HG03565 (cell line): ENCODE data around the gene OR13C3.
"Not testable (repeated sequence)": the region's sequence is repeated elsewhere in the genome, so short reads cannot be mapped to it uniquely, and the experiment has no call there.

Experiments
- ATAC-seq: cut with Tn5 transposase; IDR thresholded peaks from one replicate; pipeline ENCODE4 v1.9.1; 2021; ENCODE audit warnings: mild to moderate bottlenecking, moderate library complexity; ENCODE audit not compliant: unreplicated experiment

Gene OR13C3

DNA sequence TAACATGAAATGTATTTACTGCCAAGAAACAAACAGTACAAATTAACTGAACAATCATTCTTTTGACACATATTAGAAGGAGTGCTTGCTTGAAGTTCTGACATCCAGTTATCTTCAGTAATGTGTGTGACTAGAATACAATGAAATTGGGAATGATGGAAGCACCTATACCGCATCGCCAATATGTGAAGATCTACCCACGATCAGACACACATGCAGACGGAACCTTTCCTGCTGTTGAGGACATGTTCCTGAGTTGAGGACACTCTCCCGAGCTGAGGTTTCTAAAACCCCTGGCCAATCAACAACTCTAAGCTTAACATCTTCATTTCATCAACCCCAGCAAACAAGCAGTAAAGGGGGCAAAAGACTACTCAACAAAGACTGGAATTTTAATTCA lies at the start of gene OR13C3:
OR13C3 (minus strand) TSS at position 101 of the 400 bp plus-strand sequence. CDS start 133 bp downstream, outside the sequence.
- no peak for ATAC-seq

DNA sequence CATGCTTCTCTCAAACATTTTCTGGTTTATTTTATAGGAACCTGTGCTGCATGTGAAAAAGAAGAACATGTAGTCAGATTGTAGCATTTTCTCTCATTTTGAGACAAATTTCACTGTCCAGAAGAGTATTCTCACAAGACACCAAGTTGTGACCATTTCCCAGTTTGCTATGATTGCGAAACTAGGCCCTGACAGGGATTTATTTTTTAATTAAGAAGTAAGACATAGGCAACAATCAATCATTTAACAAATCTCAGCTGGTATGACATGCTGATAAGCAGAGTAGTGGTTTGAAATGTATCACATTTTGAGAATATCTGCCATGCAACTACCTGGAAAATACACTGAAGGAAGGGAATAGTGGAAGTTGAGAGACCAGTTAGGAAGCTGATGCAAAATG lies 43.9 kb upstream of the OR13C3 start:
- no peak for ATAC-seq

DNA sequence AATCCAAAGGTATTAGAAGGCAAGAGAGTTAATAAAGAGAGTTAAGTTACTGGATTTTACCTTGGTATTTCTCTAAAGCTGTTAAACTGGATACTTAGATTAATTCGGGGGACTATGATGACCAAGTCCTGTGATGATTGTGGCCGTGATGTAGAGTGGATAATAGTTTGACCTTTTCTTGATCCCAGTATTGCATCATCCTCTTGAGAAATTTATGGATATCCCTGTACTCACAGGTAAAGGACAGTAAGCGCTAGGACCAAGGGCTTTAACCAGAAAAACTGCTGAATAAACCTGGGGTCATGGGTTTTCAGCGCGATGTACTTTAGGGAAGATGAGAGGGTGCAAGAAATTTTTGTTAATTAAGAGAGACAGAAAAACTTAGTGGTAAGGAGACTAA lies 40.6 kb upstream of the OR13C3 start:
- no peak for ATAC-seq

DNA sequence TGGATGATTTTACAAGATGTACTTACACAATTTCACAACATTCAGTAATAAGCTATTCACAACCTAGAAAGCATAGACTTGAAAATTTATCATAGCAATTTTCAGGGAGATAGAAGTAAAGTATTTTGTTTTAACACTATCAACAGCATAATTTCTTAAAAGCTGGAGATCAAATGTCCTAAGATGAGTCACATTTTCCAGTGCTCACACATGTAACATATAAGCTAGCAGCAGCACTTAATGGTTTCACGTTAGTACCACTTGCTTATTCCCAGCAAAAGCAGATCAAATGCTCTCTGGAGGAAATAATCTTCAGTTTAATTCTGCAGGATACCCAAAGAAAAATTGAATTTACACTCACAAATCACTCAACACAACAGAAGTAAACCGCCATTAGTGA lies 38.8 kb upstream of the OR13C3 start:
- ATAC-seq = no peak

DNA sequence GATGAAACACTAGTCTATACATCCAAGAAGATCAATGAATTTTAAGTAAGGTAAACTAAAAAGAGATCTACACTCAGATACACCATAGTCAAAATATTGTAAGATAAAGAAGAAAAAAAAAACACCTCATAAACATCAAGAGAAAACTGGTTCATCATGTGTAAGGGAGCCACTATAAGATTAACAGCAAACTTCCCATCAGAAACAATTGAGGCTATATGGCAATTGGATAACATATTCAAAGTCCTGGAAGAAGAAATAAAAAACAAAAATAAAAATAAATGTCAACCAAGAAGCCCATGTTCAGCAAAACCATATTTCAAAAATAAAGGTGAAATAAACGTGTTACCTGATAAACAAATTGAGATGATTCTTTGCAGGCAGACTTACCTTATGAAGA lies 36.0 kb upstream of the OR13C3 start:
- ATAC-seq = no peak

DNA sequence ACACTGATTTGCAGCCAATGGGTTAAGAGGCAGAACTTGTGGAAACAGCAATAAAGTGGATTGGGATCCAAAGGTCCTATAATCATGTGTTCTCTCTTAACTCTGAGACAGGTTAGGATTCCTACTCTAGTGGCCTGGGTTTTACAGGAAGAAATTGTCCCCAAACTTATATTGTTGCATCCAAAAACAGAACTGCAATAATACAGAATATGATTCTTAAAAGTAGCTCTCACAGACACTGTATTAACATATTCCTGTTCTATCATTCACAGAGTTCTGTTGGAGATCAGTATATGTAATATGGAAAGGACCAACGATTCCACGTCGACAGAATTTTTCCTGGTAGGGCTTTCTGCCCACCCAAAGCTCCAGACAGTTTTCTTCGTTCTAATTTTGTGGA lies 32.2 kb upstream of the OR13C3 start, which contains the start of gene OR13C8:
OR13C8 (plus strand) TSS at position 301 of the 400 bp plus-strand sequence; CDS start at position 301, 0 bp downstream.
- no peak for ATAC-seq

DNA sequence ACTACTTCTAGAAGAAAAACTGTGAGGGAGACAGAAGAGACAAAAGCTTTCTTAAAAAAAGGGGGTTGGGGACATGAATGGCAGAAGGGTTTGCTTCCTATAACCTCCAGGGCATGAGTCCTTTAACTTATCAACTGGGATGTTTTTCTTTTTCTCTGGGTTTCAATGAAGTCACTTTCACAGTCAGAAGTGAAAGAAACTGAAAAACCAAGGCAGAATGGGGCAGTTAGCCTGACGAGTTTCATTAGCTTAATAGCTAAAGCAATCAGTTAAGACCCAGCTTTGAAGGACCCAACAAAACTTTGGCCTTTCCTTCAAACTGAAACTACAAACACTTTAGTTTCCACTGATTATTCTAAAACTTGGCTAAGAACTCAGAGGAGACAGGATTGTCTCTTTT lies 27.7 kb upstream of the OR13C3 start:
- no peak for ATAC-seq

DNA sequence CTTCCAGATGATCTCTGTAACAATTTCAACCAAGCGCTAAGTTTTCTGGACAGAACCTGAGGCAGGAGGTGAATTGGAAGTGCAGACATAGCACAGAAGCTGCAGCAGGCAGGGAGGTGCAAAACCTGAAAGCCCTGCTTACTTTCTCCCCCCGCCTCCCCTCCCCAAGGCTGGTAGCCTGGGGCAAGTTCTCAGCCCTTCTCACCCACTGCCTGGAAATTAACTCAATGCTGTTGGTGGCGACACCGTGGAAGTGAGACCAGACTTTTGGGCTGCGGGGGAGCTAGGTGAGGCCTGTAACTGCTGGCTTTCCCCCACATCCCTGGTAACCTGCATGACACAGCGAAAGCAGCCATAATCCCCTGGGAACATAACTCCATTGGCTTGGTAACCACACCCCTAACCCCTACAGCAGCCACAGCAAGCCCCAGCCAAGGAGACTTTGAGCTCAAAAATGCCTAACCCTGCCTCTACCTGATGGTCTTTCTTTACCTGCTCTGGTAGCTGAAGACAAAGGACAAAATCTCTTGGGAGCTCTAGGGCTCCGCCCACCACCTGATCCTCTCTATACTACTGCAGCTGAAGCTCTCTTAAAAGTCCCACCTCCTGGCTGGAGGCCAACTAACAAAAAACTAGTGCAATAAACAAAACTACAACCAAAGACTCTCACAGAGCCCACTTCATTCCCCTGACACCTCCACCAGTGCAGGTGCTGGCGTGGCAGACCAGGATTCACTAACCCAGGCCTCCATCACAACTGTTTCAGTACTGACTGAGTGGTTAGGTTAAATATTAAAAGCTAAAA lies 20.4 kb upstream of the OR13C3 start:
- ATAC-seq = no peak

DNA sequence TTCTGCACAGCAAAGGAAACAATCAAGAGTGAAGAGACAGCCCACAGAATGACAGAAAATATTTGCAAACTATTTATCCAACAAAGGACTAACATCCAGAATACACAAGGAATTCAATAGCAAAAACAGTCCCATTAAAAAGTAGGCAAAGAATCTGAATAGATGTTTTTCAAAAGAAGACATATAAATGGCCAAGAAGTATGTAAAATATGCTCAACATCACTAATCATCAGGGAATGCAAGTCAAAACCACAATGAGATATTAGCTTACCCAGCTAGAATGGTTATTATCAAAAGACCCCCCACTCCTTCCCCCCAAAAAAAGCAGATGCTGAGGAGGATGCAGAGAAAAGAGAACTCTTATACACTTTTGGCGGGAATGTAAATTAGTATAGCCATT lies 18.9 kb upstream of the OR13C3 start:
- no peak for ATAC-seq

DNA sequence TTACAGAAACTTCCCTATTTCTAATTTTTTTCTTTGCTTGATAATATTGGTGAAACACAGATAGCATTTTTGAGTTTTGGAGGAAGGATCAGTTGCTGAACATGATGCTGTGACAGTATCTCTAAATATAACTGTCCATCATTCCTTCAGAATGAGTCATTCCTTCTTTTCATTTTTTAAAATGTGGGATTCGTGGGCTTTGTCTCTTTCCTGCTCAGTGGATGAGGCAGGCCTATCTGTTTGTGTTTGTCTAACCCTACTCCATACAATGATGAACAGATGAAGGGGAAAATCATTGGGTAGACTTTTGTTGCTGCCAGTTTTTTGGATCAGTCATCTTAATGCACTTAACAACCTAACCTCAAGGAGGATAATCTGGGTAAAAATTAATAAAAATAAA lies 16.6 kb upstream of the OR13C3 start:
- ATAC-seq = no peak

DNA sequence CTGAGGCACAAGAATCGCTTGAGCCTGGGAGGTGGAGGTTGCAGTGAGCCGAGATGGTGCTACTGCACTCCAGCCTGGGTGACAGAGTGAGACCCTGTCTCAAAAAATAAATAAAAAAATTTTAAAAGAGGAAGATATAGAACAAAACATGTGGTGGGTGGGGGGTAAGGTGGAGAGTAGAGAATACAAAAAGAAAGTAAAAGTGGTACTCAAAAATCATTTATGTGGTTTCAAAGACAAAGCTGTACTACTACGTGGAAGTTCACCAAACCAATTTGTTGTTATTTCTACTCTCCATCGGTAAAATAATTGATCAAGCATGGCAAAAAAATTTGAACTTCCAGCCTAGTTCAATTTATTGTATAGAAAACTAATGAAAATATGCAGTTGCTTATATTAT lies 8.0 kb upstream of the OR13C3 start:
- ATAC-seq = no peak

DNA sequence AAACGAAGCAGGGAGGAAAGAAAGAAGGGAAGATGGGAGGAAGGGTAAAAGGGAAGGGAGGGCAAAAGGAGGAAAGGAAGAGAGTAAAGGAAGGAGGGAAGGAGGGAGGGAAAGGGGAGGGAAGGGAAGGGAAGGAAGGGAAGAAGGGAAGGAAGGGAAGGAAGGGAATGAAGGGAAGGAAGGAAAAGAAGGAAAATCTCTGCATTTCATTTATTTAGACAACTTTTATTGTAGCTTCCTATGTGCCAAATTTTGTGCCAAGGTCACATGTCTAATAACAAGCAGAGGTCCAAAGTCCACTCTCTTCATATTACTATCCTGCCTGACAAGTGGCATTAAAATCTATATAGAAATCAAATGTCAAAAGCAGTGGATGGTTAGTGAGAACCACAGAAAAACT lies 2.6 kb upstream of the OR13C3 start:
- no peak for ATAC-seq

DNA sequence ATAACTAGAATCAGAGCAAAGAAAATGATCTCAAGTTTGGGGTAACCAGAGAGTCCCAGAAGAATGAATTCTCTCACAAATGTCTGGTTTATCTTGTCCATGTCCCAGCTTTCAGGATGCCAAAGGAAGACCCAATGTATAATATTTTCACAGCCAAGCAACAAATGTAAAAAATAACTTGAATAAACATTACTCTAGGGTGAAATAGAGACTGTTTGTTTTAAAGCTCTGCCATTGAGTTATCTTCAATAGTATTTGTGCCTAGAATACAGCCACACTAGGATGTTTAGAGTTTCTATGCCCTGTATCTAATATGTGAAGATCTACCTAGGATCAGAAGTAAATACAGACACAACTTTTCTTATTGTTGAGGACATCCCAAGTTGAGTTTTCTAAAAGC lies 9.5 kb downstream of the OR13C3 start, which contains the start of gene OR13C4:
OR13C4 (minus strand) TSS at position 101 of the 400 bp plus-strand sequence; CDS start at position 101, 0 bp downstream.
- ATAC-seq = no peak

DNA sequence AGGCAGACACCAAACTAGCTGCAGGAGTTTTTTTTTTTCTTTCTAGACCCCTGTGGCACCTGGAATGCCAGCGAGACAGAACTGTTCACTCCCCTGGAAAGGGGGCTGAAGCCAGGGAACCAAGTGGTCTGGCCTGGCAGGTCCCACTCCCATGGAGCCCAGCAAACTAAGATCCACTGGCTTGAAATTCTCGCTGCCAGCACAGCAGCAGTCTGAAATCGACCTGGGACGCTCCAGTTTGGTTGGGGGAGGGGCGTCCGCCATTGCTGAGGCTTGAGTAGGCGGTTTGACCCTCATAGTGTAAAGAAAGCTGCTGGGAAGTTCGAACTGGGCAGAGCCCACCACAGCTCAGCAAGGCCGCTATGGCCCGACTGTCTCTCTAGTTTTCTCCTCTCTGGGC lies 16.4 kb downstream of the OR13C3 start:
- not testable (repeated sequence) for ATAC-seq

DNA sequence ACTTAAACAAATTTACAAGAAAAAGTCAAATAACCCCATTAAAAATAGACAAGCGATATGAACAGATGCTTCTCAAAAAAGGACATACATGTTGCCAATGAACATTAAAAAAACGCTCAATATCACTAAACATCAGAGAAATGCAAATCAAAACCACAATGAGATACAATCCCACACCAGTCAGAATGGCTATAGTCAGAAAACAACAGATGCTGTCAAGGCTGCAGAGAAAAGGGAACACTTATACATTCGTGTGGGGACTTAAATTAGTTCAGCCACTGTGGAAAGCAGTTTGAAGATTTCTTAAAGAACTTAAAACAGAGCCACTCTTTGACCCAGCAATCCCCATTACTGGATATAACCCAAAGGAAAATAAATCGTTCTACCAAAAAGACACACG lies 21.8 kb downstream of the OR13C3 start:
- no peak for ATAC-seq

DNA sequence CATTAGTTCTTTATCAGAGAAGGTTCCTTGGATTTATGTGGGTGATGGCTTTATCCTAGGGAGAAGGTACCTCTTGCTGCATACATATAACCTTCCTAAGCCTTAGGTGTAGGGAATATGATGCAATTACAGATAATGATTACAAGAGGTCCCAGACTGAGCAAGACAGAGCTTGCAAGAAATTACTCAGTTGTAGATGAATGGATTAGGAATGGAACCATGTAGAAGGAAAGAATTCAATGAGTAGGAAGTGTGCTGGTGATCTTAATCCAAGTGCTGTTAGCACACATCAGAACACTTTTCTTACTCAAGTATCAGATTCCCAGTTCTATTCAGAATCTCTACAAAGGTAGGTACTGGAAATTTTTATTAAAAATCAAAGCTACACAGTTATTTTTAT lies 30.1 kb downstream of the OR13C3 start:
- ATAC-seq = no peak

DNA sequence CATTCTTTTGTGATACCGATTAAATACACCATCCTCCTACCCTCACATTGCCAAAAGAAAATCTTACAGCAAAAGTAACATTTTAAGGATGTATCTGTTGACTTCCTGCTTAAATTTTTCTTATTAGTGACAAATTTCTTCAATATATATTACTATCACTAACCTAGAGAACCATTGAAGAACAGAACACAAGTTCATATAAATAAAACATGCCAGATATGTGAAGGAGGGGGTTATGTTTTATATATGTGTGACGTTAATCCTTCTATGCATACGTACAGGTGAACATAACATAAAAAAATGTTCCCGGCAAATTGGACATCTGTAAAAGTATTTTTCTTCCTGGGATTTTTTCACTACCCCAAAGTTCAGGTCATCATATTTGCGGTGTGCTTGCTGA lies 32.7 kb downstream of the OR13C3 start, which contains the start of gene OR13F1:
OR13F1 (plus strand) TSS at position 301 of the 400 bp plus-strand sequence; CDS start at position 301, 0 bp downstream.
- no peak for ATAC-seq

DNA sequence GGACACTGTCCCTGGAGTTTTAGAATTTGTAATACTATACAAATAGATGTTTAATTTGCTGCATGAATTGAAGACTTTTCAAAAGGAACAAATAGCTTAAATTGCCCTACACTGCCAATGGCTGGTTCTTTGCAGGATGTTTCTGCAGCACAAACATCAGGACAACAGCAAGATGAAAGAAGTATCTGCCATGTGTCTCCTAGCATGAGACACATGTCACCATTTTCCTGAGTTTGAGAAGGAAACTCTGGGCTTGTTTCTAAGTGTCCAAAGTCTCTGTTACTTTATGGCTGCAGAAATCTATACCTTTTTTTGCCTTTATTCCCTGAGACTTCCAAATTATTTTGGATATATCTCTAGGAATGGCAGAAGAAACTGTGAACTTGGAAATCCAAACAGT lies 33.2 kb downstream of the OR13C3 start:
- no peak for ATAC-seq

DNA sequence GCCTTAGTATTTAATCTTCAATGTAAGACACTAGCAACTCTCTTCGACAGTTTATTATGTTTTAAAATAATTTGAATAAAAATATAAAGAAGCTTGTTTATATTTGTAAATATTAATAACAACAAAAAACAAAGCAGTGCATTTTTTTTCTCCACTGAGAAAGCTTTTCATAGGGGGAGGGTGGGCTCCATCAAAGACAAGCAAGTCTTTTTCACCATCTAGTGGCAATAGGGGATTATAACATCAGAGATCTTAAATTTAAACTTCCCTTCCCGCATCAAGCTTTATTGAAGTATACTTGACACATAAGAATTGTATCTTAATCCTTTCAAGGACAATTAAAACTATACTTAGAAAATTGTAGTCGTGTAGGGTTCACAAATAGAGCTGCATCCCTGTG lies 41.8 kb downstream of the OR13C3 start:
- ATAC-seq = no peak
